HG02610 (cell line): Measurements from ENCODE around the gene LYPLA2.

Experiments used
- ATAC-seq: cut with Tn5 transposase; IDR thresholded peaks from one replicate; pipeline ENCODE4 v1.9.1; 2021; ENCODE audit warnings: mild to moderate bottlenecking, moderate library complexity; ENCODE audit not compliant: unreplicated experiment

LYPLA2 gene

GRCh38 chr1:23790696-23791515 is at the start of gene LYPLA2:
LYPLA2 (plus strand) TSS chr1:23791145; CDS start chr1:23792683, 1,538 bp downstream.
- peak; percentile 85 for ATAC-seq

GRCh38 chr1:23741609-23742008 is 49.3 kb upstream of the LYPLA2 start:
- ATAC-seq, result no peak

GRCh38 chr1:23742670-23743286 is 48.2 kb upstream of the LYPLA2 start:
- peak; percentile 29 for ATAC-seq

GRCh38 chr1:23743287-23744152 is 47.4 kb upstream of the LYPLA2 start, which contains the start of gene ELOA:
ELOA (plus strand) TSS chr1:23743471; CDS start chr1:23743504, 33 bp downstream.
- ATAC-seq, result peak; percentile 83

- no peak for ATAC-seq
Measured at GRCh38 chr1:23745515-23745914, 45.4 kb upstream of the LYPLA2 start.

GRCh38 chr1:23748016-23748415 is 42.9 kb upstream of the LYPLA2 start:
- no peak for ATAC-seq

- no peak for ATAC-seq
Measured at GRCh38 chr1:23751050-23751814, 39.7 kb upstream of the LYPLA2 start.

- ATAC-seq, result no peak
Measured at GRCh38 chr1:23751815-23752200, 39.1 kb upstream of the LYPLA2 start.

GRCh38 chr1:23752909-23753308 is 38.0 kb upstream of the LYPLA2 start:
- no peak for ATAC-seq

GRCh38 chr1:23756676-23757075 is 34.3 kb upstream of the LYPLA2 start:
- ATAC-seq, result no peak

GRCh38 chr1:23757812-23758211 is 33.1 kb upstream of the LYPLA2 start:
- ATAC-seq, result no peak

- no peak for ATAC-seq
Measured at GRCh38 chr1:23759277-23759676, 31.7 kb upstream of the LYPLA2 start.

GRCh38 chr1:23763041-23763577 is 27.8 kb upstream of the LYPLA2 start:
- no peak for ATAC-seq

- no peak for ATAC-seq
Measured at GRCh38 chr1:23768733-23769132, 22.2 kb upstream of the LYPLA2 start.

GRCh38 chr1:23772049-23772853 is 18.7 kb upstream of the LYPLA2 start:
- no peak for ATAC-seq

- no peak for ATAC-seq
Measured at GRCh38 chr1:23772854-23773242, 18.1 kb upstream of the LYPLA2 start.

- ATAC-seq, result no peak
Measured at GRCh38 chr1:23774174-23774880, 16.6 kb upstream of the LYPLA2 start.

- no peak for ATAC-seq
Measured at GRCh38 chr1:23776217-23776616, 14.7 kb upstream of the LYPLA2 start.
